ENCODE data around the gene PRIMPOL.
"Not testable (repeated sequence)": the region's sequence is repeated elsewhere in the genome, so short reads cannot be mapped to it uniquely, and the experiment has no call there.

PRIMPOL gene

GRCh38 chr4:184636897-184637296, 12.6 kb upstream of the PRIMPOL start:
- DNase-seq (ENCODE audit: low read depth): no peak

- DNase-seq (ENCODE audit: low read depth): no peak
Observed at GRCh38 chr4:184641022-184641421, 8.5 kb upstream of the PRIMPOL start.

- DNase-seq (ENCODE audit: low read depth): no peak
Observed at GRCh38 chr4:184641451-184641850, 8.1 kb upstream of the PRIMPOL start.

DNA sequence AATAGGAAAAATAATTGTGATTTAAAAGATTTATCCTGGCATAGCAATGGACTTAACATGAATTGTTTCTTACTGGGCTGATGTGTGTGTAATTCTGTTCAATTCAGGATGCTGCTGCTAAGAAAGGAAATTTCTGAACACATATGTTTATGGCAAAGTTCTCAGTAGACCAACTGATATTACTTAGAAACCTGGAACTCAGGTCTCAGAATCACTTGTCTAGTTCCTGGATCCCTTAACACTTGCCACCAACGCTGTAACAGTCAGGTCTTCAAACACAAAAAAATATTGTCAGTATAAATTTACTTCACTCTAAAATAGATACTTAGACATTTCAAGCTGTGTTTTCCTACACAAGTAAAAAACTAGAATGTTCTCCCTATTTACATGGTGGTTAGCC, 5.8 kb upstream of the PRIMPOL start:
- DNase-seq (ENCODE audit: low read depth): no peak

DNA sequence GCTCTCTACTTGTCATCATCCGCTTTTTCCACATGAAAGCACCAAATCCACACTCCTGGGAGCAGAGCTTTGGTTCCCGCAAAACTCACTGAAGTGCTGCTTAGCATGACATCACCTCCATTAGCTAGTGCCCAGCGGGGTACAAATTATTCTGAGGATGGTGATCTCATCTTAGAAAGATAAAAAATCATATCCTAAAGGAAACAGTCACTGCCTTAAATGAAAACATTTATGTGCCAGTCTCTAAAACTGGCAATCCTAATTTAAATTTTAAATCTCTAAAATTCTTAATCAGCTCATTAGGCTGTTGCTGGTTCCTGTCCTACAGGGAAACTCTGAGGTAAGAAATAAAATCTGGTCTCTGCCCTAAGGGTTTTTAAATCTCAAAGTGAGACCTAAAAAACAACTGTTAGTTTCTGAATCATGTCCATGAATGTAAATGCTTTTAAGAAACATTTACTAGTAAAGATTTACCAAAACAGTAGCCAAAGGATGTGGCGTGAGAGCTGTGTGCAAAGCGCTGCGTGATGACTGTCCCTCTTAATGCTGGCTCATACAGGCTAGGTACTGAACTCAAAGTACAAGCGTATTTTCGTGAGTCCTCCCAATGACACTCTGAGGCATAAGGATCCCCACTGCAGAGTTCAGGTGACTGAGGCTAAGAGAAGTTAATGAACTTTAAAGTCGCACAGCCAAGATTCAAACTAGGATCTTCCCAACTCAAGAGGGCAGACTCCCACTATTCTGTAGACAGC, 4.8 kb upstream of the PRIMPOL start:
- DNase-seq (ENCODE audit: low read depth): no peak

DNA sequence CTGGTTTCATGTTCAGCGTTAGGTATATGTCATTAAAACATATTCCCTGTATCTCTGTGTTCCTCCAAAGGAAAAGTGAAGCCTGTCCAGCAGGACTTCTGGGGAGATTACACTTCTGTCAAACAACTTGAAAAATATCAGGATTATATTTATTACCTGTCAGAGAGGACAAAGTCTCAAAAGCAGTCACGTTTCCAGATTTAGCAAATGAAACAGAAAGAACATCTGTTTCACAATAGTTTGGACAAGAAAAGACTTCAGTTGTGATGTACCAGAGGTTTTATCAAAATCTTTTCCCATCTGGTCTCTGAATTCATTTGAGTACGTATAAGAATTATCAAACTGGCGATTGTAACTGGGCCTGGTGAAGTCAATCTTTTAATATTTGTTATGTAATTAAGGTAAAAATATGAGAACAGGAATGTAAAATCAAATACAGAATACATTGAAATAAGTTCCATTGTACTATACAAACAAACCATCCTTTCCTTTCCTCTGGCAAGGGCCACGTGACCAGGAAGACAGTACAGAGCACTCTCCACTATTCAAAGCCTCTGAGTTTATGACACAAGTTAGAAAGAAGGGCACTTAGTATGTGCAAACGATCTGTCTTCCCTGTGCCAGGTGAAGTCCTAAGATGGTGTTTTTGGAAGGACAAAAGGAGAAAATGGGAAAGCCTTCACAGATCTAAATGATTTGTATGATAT, 3.5 kb upstream of the PRIMPOL start:
- no peak for DNase-seq (ENCODE audit: low read depth)

GRCh38 chr4:184647266-184648053, 2.1 kb upstream of the PRIMPOL start:
- no peak for DNase-seq (ENCODE audit: low read depth)

- no peak for DNase-seq (ENCODE audit: low read depth)
Observed at GRCh38 chr4:184648054-184648312, 1.6 kb upstream of the PRIMPOL start.

DNA sequence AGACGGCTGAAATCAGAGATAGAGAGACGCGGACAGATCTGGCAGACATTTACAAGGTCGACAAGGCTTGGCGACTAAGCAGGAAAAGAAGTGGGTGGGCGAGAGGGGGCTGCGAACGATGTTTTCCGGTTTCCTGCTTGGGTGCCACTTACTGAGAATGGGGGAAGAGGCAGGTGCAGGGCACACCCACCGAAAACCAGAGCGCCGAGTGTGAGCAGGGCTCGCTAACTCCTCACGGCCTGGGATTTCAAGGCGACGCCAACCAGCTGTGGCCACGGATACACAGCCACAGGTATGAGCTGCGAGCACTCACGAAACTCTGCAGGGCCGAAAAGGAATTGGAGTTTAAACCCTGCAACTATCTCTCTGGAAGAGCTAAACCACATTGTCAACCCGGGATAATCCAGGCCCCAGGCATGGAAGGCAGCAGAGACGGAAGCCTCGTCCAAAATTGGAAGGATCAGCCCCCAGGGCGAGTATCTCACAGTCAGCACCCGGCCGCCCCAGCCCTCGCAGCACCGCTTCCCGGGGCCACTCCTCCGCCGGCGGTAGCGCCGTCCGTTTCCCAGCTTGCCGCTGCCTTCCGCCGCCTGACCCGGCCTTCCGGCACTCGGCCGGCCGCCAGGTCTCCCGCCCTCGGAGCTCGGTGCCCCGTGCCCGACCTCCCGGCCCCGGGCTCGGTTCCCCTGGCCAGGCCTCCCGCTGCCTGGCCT, 1.1 kb upstream of the PRIMPOL start:
- DNase-seq (ENCODE audit: low read depth): peak; percentile 33

DNA sequence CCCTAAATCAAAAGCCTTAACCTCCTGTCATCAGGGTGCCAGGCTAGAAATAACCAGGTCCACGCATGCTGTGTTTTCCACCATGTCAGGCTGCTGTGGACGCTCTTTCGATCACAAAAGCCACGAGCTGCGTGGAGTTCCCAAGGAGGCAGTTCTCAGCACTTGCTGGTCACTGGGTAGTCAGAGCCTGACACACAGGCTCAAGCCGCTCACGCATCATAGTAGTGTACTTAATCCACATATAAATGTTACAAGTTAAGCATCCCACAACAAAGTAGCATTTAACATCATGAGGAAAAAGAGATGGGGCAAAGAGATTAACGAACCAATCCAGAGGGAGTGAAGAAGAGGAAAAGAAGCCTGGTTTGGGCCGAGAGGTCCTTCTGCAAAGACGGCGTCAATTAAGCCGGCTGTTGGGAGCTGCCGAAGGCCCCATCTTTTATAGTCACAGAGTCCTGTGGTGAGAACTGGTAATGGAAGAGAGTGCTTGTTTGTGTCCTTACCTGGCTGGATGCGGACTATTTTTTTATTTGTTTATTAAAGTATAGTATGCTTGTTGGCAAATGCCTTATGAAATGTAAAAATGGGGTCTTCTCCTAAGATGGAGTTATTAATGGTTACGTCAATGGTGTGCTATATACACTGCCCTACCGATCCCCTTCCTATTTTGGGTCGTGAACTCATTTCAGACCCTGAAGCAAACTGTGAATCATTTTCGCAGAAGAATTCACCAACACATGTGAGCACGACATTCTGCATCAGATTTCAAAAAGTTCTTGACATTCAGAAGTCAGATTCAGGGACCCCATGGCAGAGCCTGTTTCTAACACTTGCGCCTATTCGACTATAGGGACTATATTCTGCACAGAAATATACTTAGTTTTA, 675 bp downstream of the PRIMPOL start:
- no peak for DNase-seq (ENCODE audit: low read depth)

DNA sequence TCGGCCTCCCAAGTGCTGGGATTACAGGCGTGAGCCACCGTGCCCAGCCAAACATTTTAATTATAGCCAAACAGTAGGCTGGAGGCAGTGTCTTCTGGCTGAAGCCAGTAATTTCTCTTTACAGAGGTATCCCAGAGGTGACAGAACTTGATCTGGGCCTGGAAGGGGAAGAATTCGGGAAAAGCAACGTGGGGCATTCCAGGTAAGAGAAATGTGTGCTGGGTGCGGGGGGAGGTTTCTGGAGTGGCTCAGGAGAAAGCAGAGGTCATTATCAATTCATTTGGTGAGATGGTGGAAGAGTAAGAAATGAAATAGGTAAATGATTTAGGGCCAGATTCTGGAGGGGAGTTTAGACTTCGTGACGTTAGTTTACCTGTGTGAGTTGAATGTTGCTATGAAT, 2.4 kb downstream of the PRIMPOL start:
- DNase-seq (ENCODE audit: low read depth): no peak

- DNase-seq (ENCODE audit: low read depth): not testable (repeated sequence)
Observed at GRCh38 chr4:184652681-184653080, 3.1 kb downstream of the PRIMPOL start.

DNA sequence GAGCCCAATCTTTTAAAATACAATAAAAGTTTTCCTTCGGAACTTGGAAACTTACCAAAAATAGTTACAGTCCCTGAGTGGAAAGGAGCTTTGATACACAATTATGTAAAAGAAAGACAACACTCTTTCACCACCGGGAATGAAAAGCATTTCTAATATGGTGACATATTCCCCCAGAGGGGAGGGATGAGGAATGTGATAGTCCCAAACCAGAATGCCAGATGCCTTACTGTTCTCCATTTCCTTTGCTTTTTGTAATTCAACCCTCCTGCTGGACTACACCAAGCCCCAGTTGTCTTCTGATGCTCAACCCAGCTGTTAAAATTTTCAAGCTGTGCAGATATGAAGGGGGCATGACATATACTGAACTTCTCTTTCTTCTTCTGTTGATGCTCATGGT, 4.1 kb downstream of the PRIMPOL start:
- no peak for DNase-seq (ENCODE audit: low read depth)

- DNase-seq (ENCODE audit: low read depth): no peak
Observed at GRCh38 chr4:184655889-184656869, 6.6 kb downstream of the PRIMPOL start.

GRCh38 chr4:184657144-184657543, 7.6 kb downstream of the PRIMPOL start:
- no peak for DNase-seq (ENCODE audit: low read depth)

GRCh38 chr4:184657820-184658219, 8.3 kb downstream of the PRIMPOL start:
- DNase-seq (ENCODE audit: low read depth): not testable (repeated sequence)

DNA sequence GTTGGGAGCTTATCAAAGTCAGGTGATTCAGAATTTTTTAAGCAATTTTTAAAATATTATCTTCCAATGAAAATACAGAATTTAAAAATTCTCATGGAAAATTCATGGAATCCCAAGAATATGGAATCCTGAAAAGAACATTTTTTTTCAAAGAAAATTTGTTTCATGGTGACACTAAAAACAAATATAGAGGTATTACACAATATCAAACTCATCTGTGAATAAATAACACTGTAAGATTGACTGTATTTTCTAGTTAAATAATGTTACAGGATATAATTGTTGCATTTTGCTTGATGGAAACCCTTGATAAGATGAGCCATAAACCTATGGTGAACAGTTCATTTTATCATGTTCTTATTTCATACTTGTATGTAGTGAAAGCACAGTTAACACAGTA, 11.4 kb downstream of the PRIMPOL start:
- no peak for DNase-seq (ENCODE audit: low read depth)

DNA sequence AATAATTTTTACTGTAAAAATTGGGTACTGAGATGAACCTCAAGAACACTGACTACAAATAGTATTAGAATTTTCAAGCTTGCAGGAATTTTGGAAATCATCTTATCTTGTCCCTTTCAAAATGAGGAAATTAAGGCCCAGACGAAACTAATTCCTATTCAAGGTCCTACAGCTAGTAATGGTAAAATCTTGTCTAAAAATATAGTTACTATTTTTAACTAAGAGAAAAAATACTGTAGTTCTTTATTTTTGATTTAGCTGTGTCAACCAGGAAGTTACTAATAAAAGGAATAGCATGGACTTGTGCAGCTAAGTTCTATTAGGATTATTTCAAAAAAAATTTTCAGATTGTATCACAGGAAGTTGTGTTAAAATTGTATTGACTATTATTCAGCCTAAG, 12.7 kb downstream of the PRIMPOL start:
- no peak for DNase-seq (ENCODE audit: low read depth)

- no peak for DNase-seq (ENCODE audit: low read depth)
Observed at GRCh38 chr4:184664445-184665210, 15.1 kb downstream of the PRIMPOL start.

GRCh38 chr4:184666670-184667069, 17.1 kb downstream of the PRIMPOL start:
- DNase-seq (ENCODE audit: low read depth): no peak
